MM.1S (cell line): ENCODE measurements around the gene RASAL2.

Experiments
- EZH2 ChIP-seq: fragments of 300-600 bp; sonication (generic); optimal IDR thresholded peaks from 2 replicates; pipeline ENCODE3; 2017; ENCODE audit warnings: low read depth, mild to moderate bottlenecking, antibody characterized with exemption, low read length, mixed read lengths
- EZH2phosphoT487 ChIP-seq: fragments of 300-600 bp; sonication (generic); IDR thresholded peaks from 2 replicates; pipeline ENCODE4 v1.6.1; 2018; ENCODE audit warnings: antibody characterized with exemption, low read length
- TF ChIP-seq, protein P1 (sequence below): fragments of 300-600 bp; sonication (generic); IDR thresholded peaks from 2 replicates; pipeline ENCODE4 v1.5.1; 2016; ENCODE audit warnings: antibody characterized with exemption, low read length, mixed read lengths

GRCh38 chr1:178502330-178502714, 408.4 kb downstream of the RASAL2 start:
- TF ChIP-seq, protein P1, sequence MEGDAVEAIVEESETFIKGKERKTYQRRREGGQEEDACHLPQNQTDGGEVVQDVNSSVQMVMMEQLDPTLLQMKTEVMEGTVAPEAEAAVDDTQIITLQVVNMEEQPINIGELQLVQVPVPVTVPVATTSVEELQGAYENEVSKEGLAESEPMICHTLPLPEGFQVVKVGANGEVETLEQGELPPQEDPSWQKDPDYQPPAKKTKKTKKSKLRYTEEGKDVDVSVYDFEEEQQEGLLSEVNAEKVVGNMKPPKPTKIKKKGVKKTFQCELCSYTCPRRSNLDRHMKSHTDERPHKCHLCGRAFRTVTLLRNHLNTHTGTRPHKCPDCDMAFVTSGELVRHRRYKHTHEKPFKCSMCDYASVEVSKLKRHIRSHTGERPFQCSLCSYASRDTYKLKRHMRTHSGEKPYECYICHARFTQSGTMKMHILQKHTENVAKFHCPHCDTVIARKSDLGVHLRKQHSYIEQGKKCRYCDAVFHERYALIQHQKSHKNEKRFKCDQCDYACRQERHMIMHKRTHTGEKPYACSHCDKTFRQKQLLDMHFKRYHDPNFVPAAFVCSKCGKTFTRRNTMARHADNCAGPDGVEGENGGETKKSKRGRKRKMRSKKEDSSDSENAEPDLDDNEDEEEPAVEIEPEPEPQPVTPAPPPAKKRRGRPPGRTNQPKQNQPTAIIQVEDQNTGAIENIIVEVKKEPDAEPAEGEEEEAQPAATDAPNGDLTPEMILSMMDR, result no peak
- no peak for TF ChIP-seq EZH2
- TF ChIP-seq EZH2phosphoT487, result no peak
